Iris pigment epithelial cell (primary cell): ENCODE data around the gene ZNF408.
A peak's percentile ranks its signal among the peaks of the same experiment; 100 is the strongest.
"Not testable (repeated sequence)": the region's sequence is repeated elsewhere in the genome, so short reads cannot be mapped to it uniquely, and the experiment has no call there.

Source experiments
- DNase-seq: peaks from one replicate; pipeline ENCODE4 v3.0.0-alpha.2; 2011; ENCODE audit warnings: low read depth

Gene ZNF408

GRCh38 chr11:46697723-46698122 lies 3.1 kb upstream of the ZNF408 start:
- no peak for DNase-seq

- DNase-seq: no peak
Measured at GRCh38 chr11:46698597-46698996, 2.2 kb upstream of the ZNF408 start.

DNA sequence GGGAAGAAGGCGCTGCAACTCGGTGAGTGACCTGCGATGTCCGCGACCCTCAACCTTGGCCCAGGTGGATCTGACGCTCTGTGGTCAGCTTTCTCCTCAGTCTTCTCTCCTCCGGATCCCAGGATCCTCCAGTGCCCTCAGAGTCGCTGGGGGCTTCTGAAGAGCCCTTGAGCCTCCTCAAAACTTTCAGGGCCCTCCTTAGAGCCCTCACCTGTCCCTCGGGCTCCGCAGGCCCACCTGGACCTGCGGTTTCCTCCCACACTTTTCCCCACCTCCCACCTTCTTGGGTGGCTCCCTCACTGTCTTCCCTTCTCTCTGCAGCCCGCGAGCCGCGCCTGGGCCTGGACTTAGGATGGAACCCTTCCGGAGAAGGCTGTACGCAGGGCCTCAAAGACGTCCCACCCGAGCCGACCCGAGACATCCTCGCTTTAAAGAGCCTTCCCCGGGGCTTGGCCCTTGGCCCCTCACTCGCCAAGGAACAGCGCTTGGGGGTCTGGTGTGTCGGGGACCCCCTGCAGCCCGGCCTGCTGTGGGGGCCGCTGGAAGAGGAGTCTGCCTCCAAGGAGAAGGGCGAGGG lies 335 bp downstream of the ZNF408 start:
- no peak for DNase-seq

DNA sequence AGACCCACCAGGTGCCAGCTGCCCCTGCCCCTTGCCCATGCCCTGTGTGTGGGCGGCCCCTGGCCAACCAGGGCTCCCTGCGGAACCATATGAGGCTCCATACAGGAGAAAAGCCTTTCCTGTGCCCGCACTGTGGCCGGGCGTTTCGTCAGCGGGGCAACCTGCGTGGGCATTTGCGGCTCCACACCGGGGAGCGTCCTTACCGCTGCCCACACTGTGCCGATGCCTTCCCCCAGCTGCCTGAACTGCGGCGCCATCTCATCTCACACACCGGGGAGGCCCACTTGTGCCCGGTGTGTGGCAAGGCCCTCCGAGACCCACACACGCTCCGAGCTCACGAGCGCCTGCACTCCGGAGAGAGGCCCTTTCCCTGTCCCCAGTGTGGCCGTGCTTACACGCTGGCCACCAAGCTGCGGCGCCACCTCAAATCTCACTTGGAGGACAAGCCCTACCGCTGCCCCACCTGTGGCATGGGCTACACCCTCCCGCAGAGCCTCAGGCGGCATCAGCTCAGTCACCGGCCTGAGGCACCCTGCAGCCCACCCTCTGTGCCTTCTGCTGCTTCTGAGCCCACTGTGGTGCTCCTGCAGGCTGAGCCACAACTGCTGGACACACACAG lies 4.3 kb downstream of the ZNF408 start:
- DNase-seq: no peak

- DNase-seq: no peak
Measured at GRCh38 chr11:46706886-46707285, 6.1 kb downstream of the ZNF408 start.

GRCh38 chr11:46709351-46709750 lies 8.5 kb downstream of the ZNF408 start:
- DNase-seq: not testable (repeated sequence)

- peak; percentile 96 for DNase-seq
Measured at GRCh38 chr11:46710821-46711269, 10.0 kb downstream of the ZNF408 start.

DNA sequence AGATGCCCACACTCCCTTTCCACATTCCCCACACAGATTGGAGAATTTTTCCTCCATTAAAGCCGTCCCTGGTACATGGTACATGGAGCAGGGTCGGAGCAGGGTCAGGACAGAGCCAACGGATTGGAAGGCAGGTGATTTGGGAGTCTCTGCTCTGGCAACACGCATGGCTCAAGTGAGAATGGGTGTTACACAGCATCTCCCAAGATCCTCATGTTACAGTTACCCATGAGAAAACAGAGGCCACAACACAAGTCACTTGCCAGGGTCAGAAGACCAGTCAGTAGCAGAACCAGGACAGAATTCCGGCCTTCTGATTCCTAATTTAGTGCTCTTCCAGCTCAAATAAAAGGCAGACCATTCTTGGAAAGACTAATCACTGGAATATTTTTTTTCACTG lies 10.5 kb downstream of the ZNF408 start:
- DNase-seq: peak; percentile 48

GRCh38 chr11:46712874-46713576 lies 12.2 kb downstream of the ZNF408 start:
- DNase-seq: no peak

GRCh38 chr11:46717825-46718154 lies 17.0 kb downstream of the ZNF408 start:
- DNase-seq: not testable (repeated sequence)

- no peak for DNase-seq
Measured at GRCh38 chr11:46718155-46719019, 17.6 kb downstream of the ZNF408 start.

DNA sequence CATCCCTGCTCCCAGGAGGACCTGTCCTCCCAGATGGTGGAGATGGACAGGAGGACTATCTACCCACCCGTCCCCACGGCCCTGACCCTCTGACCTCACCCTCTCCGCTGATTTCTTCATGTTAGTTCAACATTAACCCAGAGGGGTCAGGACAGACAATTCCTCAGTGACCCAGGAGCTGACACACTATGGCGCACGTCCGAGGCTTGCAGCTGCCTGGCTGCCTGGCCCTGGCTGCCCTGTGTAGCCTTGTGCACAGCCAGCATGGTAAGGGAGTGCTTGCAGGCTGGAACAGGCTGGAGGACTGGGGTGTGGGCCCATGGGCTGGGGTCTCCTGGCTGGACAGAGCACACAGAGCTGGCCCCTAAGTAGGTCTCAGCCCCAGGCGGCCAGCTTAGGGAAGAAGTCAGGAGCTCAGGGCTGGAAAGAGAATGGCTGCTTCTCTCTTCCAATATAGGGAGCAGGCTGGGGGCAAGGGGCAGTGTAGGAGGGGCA lies 18.3 kb downstream of the ZNF408 start, which contains the start of gene F2:
TSS of gene F2 (plus strand) at position 166 of the 495 bp plus-strand sequence. CDS start at position 189, 23 bp downstream.
- DNase-seq: no peak

- no peak for DNase-seq
Measured at GRCh38 chr11:46719543-46720218, 18.9 kb downstream of the ZNF408 start.

DNA sequence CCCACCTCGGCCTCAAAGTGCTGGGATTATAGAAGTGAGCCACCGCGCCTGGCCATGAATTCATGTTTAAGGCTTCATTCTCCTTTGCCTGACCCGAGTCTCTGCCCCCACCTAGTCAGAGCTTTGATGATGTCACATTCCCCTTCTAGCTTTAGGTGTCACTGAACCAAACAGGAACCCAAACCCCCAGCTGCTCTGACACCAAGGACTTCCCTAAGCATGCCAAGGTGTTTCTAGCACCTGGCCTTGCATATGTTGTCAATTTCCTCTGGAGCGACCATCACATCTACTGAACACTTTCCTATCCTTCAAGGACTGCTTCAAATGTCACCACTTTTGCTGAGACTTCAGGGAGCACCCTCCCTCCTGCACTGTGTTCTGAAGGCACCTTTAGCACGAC lies 20.5 kb downstream of the ZNF408 start:
- no peak for DNase-seq

GRCh38 chr11:46722566-46723358 lies 21.9 kb downstream of the ZNF408 start:
- DNase-seq: no peak

DNA sequence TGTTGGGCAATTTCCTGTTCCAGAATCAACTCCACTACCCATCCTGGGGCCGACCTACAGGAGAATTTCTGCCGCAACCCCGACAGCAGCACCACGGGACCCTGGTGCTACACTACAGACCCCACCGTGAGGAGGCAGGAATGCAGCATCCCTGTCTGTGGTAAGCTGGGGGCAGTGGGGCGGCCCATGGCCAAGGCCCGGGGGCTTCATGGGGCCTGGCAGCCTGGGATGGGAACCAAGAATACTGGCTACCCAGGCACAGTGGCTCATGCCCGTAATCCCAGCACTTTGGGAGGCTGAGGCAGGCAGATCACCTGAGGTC lies 22.5 kb downstream of the ZNF408 start:
- DNase-seq: no peak

DNA sequence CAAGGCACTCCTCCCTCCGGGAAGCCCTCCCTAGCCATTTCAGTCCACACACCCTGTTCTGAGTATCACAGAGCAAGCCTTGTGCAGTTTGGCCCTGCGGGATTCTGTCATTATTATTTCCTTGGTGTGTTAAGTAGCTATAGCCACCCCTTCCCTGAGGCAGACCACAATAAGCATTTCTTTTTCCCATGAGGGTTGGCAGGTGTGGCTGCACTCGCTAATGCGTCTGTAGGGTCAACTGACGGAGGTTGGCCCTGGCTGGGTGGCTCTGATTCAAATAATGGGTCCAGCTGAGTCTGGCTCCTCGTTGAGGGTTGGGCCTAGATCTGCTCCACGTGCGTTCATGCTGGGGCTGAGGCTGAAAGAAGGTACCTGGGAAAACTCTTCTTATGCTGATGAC lies 23.3 kb downstream of the ZNF408 start:
- no peak for DNase-seq

GRCh38 chr11:46725338-46726205 lies 24.7 kb downstream of the ZNF408 start:
- DNase-seq: no peak

DNA sequence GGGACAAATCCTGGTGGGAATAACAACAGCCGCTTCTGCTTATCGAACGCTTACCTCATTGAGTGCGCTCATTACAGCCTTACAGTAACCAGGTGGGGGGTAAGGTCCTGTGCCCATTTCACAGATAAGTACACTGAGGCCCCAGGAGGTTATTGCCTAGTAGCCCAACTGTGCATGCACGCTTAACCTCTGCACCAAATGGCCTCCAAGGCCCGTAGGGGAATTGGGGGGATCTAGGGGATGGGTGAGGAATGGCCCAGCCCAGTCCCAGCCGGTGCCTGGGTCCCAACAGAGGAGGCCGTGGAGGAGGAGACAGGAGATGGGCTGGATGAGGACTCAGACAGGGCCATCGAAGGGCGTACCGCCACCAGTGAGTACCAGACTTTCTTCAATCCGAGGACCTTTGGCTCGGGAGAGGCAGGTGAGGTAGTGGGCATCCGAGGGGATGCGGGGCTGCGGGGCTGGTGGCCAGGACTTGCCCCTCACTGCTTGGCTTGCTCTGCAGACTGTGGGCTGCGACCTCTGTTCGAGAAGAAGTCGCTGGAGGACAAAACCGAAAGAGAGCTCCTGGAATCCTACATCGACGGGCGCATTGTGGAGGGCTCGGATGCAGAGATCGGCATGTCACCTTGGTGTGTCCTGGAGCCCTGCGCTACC lies 25.5 kb downstream of the ZNF408 start:
- no peak for DNase-seq
